ENCODE measurements around the gene CTU2. TPM values are rescaled to one million over a fixed set of nuclear protein-coding genes. Genes with fewer than 3 reads are reported as not detected.

CTU2 gene
- total RNA-seq, 1 donor from 2014 or later: 18.3 TPM

DNA sequence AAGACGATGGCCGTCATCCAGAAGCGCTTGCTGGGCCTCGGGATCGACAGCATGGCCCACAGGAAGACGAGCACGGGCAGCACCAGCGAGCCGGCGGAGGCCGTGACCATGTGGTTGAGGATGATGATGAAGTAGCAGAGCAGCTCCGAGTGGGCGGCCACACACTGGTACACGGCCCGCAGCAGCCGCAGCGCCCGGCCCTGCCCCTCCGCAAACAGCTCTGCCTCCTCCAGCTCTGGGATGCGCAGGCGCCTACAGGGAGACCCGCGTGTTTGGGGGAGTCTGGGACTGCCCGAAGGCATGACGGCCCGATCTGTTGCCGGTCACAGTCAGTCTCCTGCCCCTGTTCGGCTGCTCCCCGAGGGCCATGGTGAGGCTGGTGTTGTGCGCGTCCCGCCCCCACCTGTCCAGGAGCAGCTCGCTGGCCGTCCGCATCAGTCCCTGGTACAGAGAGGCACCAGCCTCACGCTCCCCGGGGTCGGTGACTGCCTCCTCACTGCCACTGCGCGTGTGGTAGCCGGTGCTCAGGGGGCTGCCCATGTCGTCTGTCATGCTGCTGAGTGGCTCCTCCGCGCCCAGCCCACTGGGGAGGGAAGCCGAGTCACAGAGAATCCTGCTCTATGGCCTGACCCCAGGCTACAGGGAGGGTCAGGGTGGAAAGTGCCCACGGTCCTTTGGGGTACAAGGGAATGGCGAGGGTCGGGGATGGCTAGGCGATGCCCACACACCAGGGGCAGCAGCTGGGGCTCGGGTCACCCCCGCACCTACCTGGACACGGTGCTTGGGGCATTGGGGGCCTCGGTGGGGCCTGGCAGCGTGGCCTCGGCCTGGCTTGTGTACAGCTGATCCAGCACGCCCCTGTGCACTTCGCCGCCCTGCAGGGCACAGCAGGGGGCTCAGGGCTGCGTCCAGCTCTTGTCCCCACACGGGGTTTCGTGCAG lies 15.8 kb downstream of the CTU2 start:
- Histone ChIP-seq H3K36me3 (ENCODE audit: insufficient read depth, low read length) (peaks cover 24% of the 10 kb centered on the region), H3K9me3 (ENCODE audit: insufficient read depth, low read depth, low read length) (no peaks in the 10 kb centered on the region), H3K4me1 (ENCODE audit: insufficient read depth, low read length) (no peaks in the 10 kb centered on the region), H3K27ac (ENCODE audit: low read depth, low read length) (no peak overlapping the region), H4K20me1 (ENCODE audit: insufficient read depth, low read length) (peaks cover 26% of the 10 kb centered on the region), H2AFZ (ENCODE audit: low read depth, low read length) (no peak overlapping the region), H3K4me2 (ENCODE audit: low read length) (no peak overlapping the region), H3K79me2 (ENCODE audit: insufficient read depth, low read length) (no peaks in the 10 kb centered on the region), H3K9ac (ENCODE audit: low read length) (no peak overlapping the region), H3K27me3 (ENCODE audit: insufficient read depth, low read length) (no peaks in the 10 kb centered on the region), H3K4me3 (ENCODE audit: insufficient read depth, low read depth, low read length) (no peak overlapping the region)
- TF ChIP-seq, protein P1, sequence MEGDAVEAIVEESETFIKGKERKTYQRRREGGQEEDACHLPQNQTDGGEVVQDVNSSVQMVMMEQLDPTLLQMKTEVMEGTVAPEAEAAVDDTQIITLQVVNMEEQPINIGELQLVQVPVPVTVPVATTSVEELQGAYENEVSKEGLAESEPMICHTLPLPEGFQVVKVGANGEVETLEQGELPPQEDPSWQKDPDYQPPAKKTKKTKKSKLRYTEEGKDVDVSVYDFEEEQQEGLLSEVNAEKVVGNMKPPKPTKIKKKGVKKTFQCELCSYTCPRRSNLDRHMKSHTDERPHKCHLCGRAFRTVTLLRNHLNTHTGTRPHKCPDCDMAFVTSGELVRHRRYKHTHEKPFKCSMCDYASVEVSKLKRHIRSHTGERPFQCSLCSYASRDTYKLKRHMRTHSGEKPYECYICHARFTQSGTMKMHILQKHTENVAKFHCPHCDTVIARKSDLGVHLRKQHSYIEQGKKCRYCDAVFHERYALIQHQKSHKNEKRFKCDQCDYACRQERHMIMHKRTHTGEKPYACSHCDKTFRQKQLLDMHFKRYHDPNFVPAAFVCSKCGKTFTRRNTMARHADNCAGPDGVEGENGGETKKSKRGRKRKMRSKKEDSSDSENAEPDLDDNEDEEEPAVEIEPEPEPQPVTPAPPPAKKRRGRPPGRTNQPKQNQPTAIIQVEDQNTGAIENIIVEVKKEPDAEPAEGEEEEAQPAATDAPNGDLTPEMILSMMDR (IDR thresholded peaks at IDR 0.05; ENCODE audit: insufficient read depth, low read depth, low read length): no peak
- TF ChIP-seq EZH2 (IDR thresholded peaks at IDR 0.05; ENCODE audit: insufficient read depth, low read length): no peak
- Mint-ChIP-seq H3K27ac (ENCODE audit: unreplicated experiment) (no peak overlapping the region), H3K27me3 (ENCODE audit: low read depth, unreplicated experiment) (no peaks in the 10 kb centered on the region), H3K4me3 (ENCODE audit: unreplicated experiment) (no peak overlapping the region), H3K36me3 (ENCODE audit: low read depth, unreplicated experiment) (peaks cover 15% of the 10 kb centered on the region), H3K9me3 (ENCODE audit: unreplicated experiment) (no peaks in the 10 kb centered on the region), H3K4me1 (ENCODE audit: low read depth, unreplicated experiment) (no peaks in the 10 kb centered on the region)
- FAIRE-seq: no peak
- DNase-seq (ENCODE audit: low read depth): no peak

DNA sequence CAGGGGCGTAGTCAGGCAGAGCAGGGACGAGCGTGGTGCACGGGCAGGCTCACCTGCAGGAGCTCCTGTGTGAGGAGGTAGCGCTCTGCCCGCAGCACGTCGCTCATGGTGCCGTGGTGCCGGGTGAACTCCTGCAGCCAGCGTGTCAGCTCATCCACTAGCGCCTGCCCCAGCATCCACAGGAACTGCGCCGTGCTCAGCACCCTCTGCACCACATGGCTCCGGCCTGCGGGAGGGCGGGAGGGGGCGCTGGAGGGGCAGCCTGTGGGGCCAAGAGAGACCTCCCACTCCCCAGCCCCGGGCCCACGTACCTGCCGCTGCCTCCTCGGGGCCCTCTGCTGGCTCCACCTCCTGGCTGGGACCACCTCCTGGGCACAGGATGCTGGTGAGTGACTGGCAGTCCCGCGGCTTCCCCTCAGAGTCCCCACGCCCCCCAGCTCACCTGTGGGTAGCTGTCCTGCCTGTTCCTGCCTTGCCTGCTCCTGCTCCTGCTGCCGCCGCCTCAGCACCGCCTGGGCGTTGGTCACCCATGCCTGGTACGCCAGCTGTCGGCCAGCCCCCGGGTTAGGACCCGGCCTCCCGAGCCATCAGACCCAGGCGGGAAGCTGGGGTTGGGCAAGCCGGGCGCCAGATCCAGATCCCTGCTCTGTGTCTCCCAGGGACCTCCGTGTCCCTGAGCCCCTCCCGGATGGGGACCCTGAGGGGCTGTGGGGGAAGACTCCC lies 16.6 kb downstream of the CTU2 start:
- H4K20me1 ChIP-seq (ENCODE audit: insufficient read depth, low read length): peaks cover 22% of the 10 kb centered on the region
- no peak overlapping the region for H3K27ac ChIP-seq (ENCODE audit: low read depth, low read length)

More for the DNA sequence above, 16.6 kb downstream of the CTU2 start:
- Histone ChIP-seq H3K4me1 (ENCODE audit: insufficient read depth, low read length) (no peaks in the 10 kb centered on the region), H3K4me2 (ENCODE audit: low read length) (no peak overlapping the region), H3K9me3 (ENCODE audit: insufficient read depth, low read depth, low read length) (no peaks in the 10 kb centered on the region), H3K27me3 (ENCODE audit: insufficient read depth, low read length) (no peaks in the 10 kb centered on the region), H2AFZ (ENCODE audit: low read depth, low read length) (no peak overlapping the region), H3K9ac (ENCODE audit: low read length) (no peak overlapping the region), H3K79me2 (ENCODE audit: insufficient read depth, low read length) (no peaks in the 10 kb centered on the region), H3K4me3 (ENCODE audit: insufficient read depth, low read depth, low read length) (no peak overlapping the region), H3K36me3 (ENCODE audit: insufficient read depth, low read length) (peaks cover 17% of the 10 kb centered on the region)
- Mint-ChIP-seq H3K27me3 (ENCODE audit: low read depth, unreplicated experiment) (no peaks in the 10 kb centered on the region), H3K27ac (ENCODE audit: unreplicated experiment) (no peak overlapping the region), H3K36me3 (ENCODE audit: low read depth, unreplicated experiment) (peaks cover 11% of the 10 kb centered on the region), H3K4me3 (ENCODE audit: unreplicated experiment) (no peak overlapping the region), H3K4me1 (ENCODE audit: low read depth, unreplicated experiment) (no peaks in the 10 kb centered on the region), H3K9me3 (ENCODE audit: unreplicated experiment) (no peaks in the 10 kb centered on the region)
- TF ChIP-seq, protein P1 (IDR thresholded peaks at IDR 0.05; ENCODE audit: insufficient read depth, low read depth, low read length): no peak
- TF ChIP-seq EZH2 (IDR thresholded peaks at IDR 0.05; ENCODE audit: insufficient read depth, low read length): no peak
- FAIRE-seq: no peak
- no peak for DNase-seq (ENCODE audit: low read depth)

Measured in astrocyte (in vitro differentiated cells and primary cell).